GM12872 (cell line): Measurements from ENCODE around the gene ZNF785.

Source experiments
- TF ChIP-seq, protein P1 (sequence below): IDR thresholded peaks from 3 replicates; pipeline ENCODE4 v1.5.1; 2011; ENCODE audit warnings: low read depth, mild to moderate bottlenecking, low read length, moderate library complexity; ENCODE audit not compliant: insufficient read depth

The ZNF785 gene

GRCh38 chr16:30557707-30557956, 27.9 kb downstream of the ZNF785 start:
- TF ChIP-seq, protein P1, sequence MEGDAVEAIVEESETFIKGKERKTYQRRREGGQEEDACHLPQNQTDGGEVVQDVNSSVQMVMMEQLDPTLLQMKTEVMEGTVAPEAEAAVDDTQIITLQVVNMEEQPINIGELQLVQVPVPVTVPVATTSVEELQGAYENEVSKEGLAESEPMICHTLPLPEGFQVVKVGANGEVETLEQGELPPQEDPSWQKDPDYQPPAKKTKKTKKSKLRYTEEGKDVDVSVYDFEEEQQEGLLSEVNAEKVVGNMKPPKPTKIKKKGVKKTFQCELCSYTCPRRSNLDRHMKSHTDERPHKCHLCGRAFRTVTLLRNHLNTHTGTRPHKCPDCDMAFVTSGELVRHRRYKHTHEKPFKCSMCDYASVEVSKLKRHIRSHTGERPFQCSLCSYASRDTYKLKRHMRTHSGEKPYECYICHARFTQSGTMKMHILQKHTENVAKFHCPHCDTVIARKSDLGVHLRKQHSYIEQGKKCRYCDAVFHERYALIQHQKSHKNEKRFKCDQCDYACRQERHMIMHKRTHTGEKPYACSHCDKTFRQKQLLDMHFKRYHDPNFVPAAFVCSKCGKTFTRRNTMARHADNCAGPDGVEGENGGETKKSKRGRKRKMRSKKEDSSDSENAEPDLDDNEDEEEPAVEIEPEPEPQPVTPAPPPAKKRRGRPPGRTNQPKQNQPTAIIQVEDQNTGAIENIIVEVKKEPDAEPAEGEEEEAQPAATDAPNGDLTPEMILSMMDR: no peak

DNA sequence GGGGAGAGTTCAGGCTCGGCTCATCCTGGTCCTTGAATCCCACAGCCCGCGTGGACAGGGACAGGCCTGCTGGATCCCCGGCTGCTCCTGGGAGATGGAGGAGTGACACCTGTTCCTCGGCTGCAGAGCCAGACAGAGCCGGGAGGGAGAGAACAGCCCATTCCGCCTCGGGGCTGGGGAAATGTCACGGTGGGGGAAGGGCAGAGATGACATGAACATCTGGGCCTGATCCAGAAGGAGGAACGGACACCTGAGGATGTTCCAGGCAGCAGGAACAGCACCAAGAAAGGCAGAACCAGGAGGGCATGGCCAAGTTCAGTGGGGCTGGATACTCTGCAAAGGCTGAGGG, 29.4 kb downstream of the ZNF785 start:
- TF ChIP-seq, protein P1: no peak

DNA sequence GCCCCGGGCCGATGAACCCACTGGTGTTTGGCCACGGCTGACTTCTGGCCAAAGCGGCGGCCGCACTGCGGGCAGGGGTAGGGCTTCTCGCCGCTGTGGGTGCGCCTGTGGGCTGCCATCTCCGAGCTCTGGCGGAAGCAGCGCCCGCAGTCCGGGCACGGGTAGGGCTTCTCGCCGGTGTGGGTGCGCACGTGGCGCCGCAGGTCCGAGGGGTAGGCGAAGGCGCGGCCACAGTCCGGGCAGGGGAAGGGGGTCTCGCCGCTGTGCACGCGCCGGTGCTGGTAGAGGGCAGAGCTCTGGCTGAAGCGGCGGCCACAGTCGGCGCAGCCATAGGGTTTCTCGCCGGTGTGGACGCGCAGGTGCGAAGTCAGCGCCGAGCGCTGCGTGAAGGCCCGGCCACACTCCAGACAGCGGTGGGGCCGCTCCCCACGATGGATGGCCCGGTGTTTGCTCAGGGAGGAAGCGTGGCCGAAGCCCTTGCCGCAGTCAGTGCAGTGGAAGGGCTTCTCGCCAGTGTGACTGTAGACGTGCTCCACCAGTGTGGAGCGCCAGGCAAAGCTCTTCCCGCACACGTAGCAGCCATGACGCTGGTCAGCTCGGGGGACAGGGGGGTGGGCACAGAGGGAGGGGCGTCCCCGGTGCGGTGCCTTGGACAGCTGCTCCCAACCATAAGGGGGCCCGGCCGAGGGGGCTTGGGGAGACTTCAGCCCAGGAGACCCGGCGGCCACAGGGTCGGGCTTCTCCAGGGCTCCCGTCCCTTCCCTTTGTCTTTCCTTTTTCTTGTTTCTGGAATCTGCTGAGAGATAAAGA, 30.0 kb downstream of the ZNF785 start:
- TF ChIP-seq, protein P1: no peak

GRCh38 chr16:30554557-30555314, 30.8 kb downstream of the ZNF785 start:
- TF ChIP-seq, protein P1: no peak

DNA sequence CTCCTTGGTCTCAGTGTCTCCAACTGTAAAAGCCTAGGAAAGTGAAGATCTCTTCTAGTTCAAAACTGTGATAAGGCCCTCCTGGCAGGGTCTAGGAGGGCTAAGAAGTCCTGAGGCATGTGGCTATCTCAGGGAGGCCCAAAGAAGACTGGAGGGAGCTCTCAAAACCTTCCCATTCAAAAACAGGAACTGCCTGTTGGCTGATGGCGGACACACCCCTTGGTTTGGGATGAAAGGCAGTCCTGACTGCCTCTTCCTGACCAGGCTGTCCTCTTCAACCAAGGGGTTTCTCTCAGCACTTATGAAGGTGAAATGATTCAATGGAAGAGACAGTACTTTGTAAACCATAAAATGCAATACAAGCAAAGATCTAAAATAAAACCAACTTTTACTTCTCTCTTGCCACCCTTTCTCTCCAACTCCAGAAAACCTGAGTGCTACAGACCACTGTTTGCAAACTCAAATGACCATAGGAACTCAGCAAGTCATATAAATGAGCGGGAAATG, 32.1 kb downstream of the ZNF785 start:
- TF ChIP-seq, protein P1: no peak

DNA sequence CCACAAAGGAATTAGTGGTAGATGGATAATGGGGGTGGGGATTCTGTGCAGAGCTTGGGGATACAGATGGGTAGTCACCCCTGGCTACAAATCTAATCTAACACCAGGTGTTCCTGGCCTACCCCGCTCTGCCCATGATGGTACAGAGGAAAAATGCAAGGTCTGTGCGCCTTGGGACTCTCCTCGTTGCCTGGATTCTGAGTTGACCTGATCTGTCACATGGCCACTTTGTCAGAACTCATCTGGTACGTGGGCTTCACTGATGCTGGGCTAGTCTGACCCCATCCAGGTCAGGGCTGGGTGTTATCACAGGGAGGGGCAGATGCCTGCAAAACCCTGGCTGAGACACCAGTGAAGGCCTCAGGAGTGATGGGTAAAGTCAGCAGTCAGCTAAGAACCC, 32.5 kb downstream of the ZNF785 start:
- TF ChIP-seq, protein P1: no peak

DNA sequence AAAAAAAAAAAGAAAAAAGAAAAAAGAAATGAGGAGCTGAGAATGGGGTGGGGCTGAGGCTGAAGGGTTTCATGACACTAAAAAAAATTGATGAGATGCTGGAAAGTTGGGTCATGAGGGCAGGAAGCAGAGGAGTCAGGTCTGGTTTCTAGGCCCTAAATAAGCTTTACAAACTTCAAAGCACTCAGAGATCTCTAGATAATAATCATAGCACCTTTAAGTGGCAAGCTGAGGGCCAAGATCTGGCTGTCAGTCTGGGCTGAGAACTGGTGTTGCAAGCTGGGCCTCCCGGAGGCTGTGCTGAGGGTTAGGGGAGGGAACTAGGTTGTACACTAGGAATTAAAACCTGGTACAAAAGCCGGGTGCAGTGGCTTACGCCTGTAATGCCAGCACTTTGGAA, 33.7 kb downstream of the ZNF785 start:
- TF ChIP-seq, protein P1: no peak
